CD14-positive monocyte (primary cell): ENCODE measurements around the gene CACNA2D1. TPM values are rescaled to one million over a fixed set of nuclear protein-coding genes. Genes with fewer than 3 reads are reported as not detected.

Source experiments
- DNase-seq, 3 donors: peaks; one replicate each; pipeline ENCODE4 v3.0.0-alpha.2; 2011 to 2022
- H2AFZ ChIP-seq: 2 replicates; pipeline ENCODE4 v1.6.0; 2012; ENCODE audit warnings: mild to moderate bottlenecking, low read depth, low read length, inconsistent platforms; ENCODE audit not compliant: insufficient read depth, poor library complexity, severe bottlenecking
- H3K27ac ChIP-seq, 2 donors: 1 replicate in 1 of 2; 2 replicates in 1 of 2; pipeline ENCODE4 v1.5.1; 2012 to 2013; ENCODE audit warnings: low read length in 2 of 2, control low read depth in 1 of 2, inconsistent platforms in 1 of 2, low read depth in 1 of 2, mild to moderate bottlenecking in 1 of 2
- H3K27me3 ChIP-seq, 2 donors: one replicate each; pipeline versions ENCODE4 v1.6.0 to v1.6.1; 2011 to 2013; ENCODE audit warnings: low read length in 2 of 2; ENCODE audit not compliant: control insufficient read depth in 2 of 2, insufficient read depth in 2 of 2
- H3K36me3 ChIP-seq, 2 donors: replicated peaks in 1 of 2; 1 replicate in 1 of 2; 2 replicates in 1 of 2; pipeline versions ENCODE4 v1.5.1 to v1.6.1; 2012 to 2013; ENCODE audit warnings: low read length in 2 of 2, control low read depth in 1 of 2, inconsistent platforms in 1 of 2, mild to moderate bottlenecking in 1 of 2; ENCODE audit not compliant: insufficient read depth in 2 of 2, control insufficient read depth in 1 of 2
- H3K4me1 ChIP-seq, 2 donors: 1 replicate in 1 of 2; 2 replicates in 1 of 2; pipeline versions ENCODE4 v1.5.1 to v1.6.1; 2012 to 2013; ENCODE audit warnings: low read length in 2 of 2, control low read depth in 1 of 2, inconsistent platforms in 1 of 2, mild to moderate bottlenecking in 1 of 2, moderate library complexity in 1 of 2; ENCODE audit not compliant: insufficient read depth in 2 of 2, control insufficient read depth in 1 of 2
- H3K4me2 ChIP-seq: replicated peaks from 2 replicates; pipeline ENCODE3; 2012; ENCODE audit warnings: low read length, moderate library complexity, mild to moderate bottlenecking; ENCODE audit not compliant: poor library complexity, severe bottlenecking; ENCODE audit errors: extremely low read depth
- H3K4me3 ChIP-seq, 3 experiments: fragments of 200-600 bp in 1 of 3; sonication (generic) in 1 of 3; replicated peaks in 1 of 3; 1 replicate in 2 of 3; 2 replicates in 1 of 3; pipeline ENCODE4 v1.5.1; 2011 to 2013; ENCODE audit warnings: low read length in 3 of 3, mild to moderate bottlenecking in 3 of 3, control low read depth in 2 of 3, low read depth in 2 of 3, inconsistent platforms in 1 of 3, moderate library complexity in 1 of 3
- H3K79me2 ChIP-seq: 2 replicates; pipeline ENCODE4 v1.6.0; 2012; ENCODE audit warnings: mild to moderate bottlenecking, control low read depth, inconsistent platforms, low read length, moderate library complexity; ENCODE audit not compliant: insufficient read depth
- H3K9ac ChIP-seq: 2 replicates; pipeline ENCODE4 v1.6.0; 2017; ENCODE audit warnings: low read length, mild to moderate bottlenecking; ENCODE audit not compliant: insufficient read depth, poor library complexity, severe bottlenecking
- H3K9me3 ChIP-seq, 2 donors: replicated peaks in 1 of 2; 1 replicate in 1 of 2; 2 replicates in 1 of 2; pipeline versions ENCODE4 v1.5.1 to v1.6.1; 2012 to 2013; ENCODE audit warnings: low read length in 2 of 2, control low read depth in 1 of 2; ENCODE audit not compliant: control insufficient read depth in 1 of 2, insufficient read depth in 1 of 2
- H4K20me1 ChIP-seq: 2 replicates; pipeline ENCODE4 v1.6.0; 2012; ENCODE audit warnings: mild to moderate bottlenecking, low read length, control low read depth, moderate library complexity; ENCODE audit not compliant: insufficient read depth
- H3K27ac Mint-ChIP-seq, 7 donors: one replicate each; pipeline ENCODE4 v1.8.0; 2020; ENCODE audit warnings: mild to moderate bottlenecking in 7 of 7, mixed read lengths in 7 of 7, moderate library complexity in 6 of 7, inconsistent platforms in 2 of 7
- H3K27me3 Mint-ChIP-seq, 3 donors: one replicate each; pipeline ENCODE4 v1.8.0; 2021 to 2022; ENCODE audit warnings: low read depth in 3 of 3, mild to moderate bottlenecking in 3 of 3, mixed read lengths in 3 of 3, moderate library complexity in 3 of 3, inconsistent platforms in 1 of 3
- H3K36me3 Mint-ChIP-seq, 2 donors: one replicate each; pipeline ENCODE4 v1.8.0; 2020; ENCODE audit warnings: mixed read lengths in 2 of 2, inconsistent platforms in 1 of 2, mild to moderate bottlenecking in 1 of 2
- H3K4me1 Mint-ChIP-seq: one replicate; pipeline ENCODE4 v1.8.0; 2020; ENCODE audit warnings: mild to moderate bottlenecking, mixed read lengths
- H3K4me3 Mint-ChIP-seq, 2 donors: one replicate each; pipeline ENCODE4 v1.8.0; 2020; ENCODE audit warnings: mild to moderate bottlenecking in 2 of 2, mixed read lengths in 2 of 2, moderate library complexity in 1 of 2
- H3K9me3 Mint-ChIP-seq, 7 donors: one replicate each; pipeline ENCODE4 v1.8.0; 2020 to 2022; ENCODE audit warnings: mixed read lengths in 7 of 7, mild to moderate bottlenecking in 6 of 7, moderate library complexity in 6 of 7, inconsistent platforms in 2 of 7
- CTCF ChIP-seq: fragments of 200-600 bp; IDR thresholded peaks from one replicate; pipeline ENCODE4 v1.8.0; 2022; ENCODE audit warnings: antibody characterized with exemption, mild to moderate bottlenecking
- WGBS: methylation state at CpG from one replicate; pipeline ENCODE4 v1.1.5; 2013; ENCODE audit warnings: missing lambda C conversion rate; ENCODE audit not compliant: insufficient coverage; 5-methylcytosine and 5-hydroxymethylcytosine counted together
- intact Hi-C, 2 donors: fragments of 100-400 bp; cut with micrococcal nuclease; formaldehyde crosslinking; loops; one replicate each; pipeline versions ENCODE4 v1.15.0 to v1.15.1; 2023
- polyA plus RNA-seq, 3 donors: library from polyadenylated mRNA; depleted of rRNA in 1 of 3; unstranded in 2 of 3; stranded (reverse) in 1 of 3; fragments of 300-500 nt in 2 of 3; fragments of >200 nt in 1 of 3; fragmentation: Illumina TruSeq in 2 of 3; gene quantifications; 1 replicate in 2 of 3; 2 replicates in 1 of 3; pipeline ENCODE4 v1.2.3, GENCODE V29; 2012 to 2021

Gene CACNA2D1
- polyA plus RNA-seq, 3 donors, result 0.02 TPM; not detected in 2

- peak overlapping the region in 1 of 7 donors; percentile 48 for H3K27ac Mint-ChIP-seq
- no peak for TF ChIP-seq CTCF
- no peaks in the 10 kb centered on the region for H3K36me3 ChIP-seq
- H3K9me3 Mint-ChIP-seq, result peaks cover 0 to 7% (median 0%) of the 10 kb centered on the region in 7 donors
- WGBS, result 91% methylated on average over 2 of the region's 4 CpGs
- no peak overlapping the region for H3K4me3 ChIP-seq
- H3K9ac ChIP-seq, result no peak overlapping the region
- no peak overlapping the region for H2AFZ ChIP-seq
- H4K20me1 ChIP-seq, result no peaks in the 10 kb centered on the region
- DNase-seq, result no peak
- intact Hi-C loops, result no loop called here
- H3K4me1 ChIP-seq, result no peaks in the 10 kb centered on the region
- peaks cover 0 to 2% (median 0%) of the 10 kb centered on the region in 3 donors for H3K27me3 Mint-ChIP-seq
- H3K36me3 Mint-ChIP-seq, result no peaks in the 10 kb centered on the region
- H3K9me3 ChIP-seq, result no peaks in the 10 kb centered on the region
- H3K27me3 ChIP-seq, result no peaks in the 10 kb centered on the region
- no peak overlapping the region for H3K4me2 ChIP-seq
- no peak overlapping the region for H3K4me3 Mint-ChIP-seq
- no peak overlapping the region for H3K27ac ChIP-seq
- H3K79me2 ChIP-seq, result no peaks in the 10 kb centered on the region
- H3K4me1 Mint-ChIP-seq, result no peaks in the 10 kb centered on the region
Measured at GRCh38 chr7:82319674-82320118, 123.9 kb downstream of the CACNA2D1 start.

DNA sequence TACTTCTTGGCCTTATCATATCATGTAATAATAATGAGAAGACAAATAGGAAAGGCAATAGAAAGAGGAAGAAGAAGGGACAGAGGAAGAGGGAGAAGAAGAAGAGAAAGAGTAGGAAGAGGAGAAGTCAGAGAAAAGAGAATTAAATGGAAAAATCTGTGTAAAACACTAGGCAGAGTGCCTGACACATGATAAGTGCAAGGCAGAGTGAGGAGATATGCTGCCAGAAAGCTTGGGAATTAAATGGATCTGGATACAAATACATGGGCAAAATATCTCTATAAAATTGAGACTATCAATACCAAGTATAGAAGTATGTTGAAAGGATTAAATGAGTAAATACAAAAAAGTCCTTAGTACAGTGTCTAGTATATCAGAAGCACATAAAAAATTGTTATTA is 124.8 kb downstream of the CACNA2D1 start:
- no peak overlapping the region for H2AFZ ChIP-seq
- Mint-ChIP-seq H3K36me3 (no peaks in the 10 kb centered on the region), H3K9me3 (peaks cover 0 to 7% (median 0%) of the 10 kb centered on the region in 7 donors), H3K4me3 (no peak overlapping the region), H3K27me3 (peaks cover 0 to 2% (median 0%) of the 10 kb centered on the region in 3 donors), H3K4me1 (no peaks in the 10 kb centered on the region), H3K27ac (no peak overlapping the region)
- no peaks in the 10 kb centered on the region for H3K27me3 ChIP-seq
- no peaks in the 10 kb centered on the region for H3K79me2 ChIP-seq
- H4K20me1 ChIP-seq, result no peaks in the 10 kb centered on the region
- H3K4me3 ChIP-seq, result no peak overlapping the region
- no peak for DNase-seq
- H3K4me2 ChIP-seq, result no peak overlapping the region
- H3K36me3 ChIP-seq, result no peaks in the 10 kb centered on the region
- no peak overlapping the region for H3K27ac ChIP-seq
- no peaks in the 10 kb centered on the region for H3K4me1 ChIP-seq
- H3K9ac ChIP-seq, result no peak overlapping the region
- H3K9me3 ChIP-seq, result no peaks in the 10 kb centered on the region
- no peak for TF ChIP-seq CTCF
- intact Hi-C loops, result no loop called here
